ENCODE measurements around the gene MYH9. TPM values are rescaled to one million over a fixed set of nuclear protein-coding genes. Genes with fewer than 3 reads are reported as not detected.

Gene MYH9
- total RNA-seq, 1 experiment from 2014 or later, result 323 TPM

DNA sequence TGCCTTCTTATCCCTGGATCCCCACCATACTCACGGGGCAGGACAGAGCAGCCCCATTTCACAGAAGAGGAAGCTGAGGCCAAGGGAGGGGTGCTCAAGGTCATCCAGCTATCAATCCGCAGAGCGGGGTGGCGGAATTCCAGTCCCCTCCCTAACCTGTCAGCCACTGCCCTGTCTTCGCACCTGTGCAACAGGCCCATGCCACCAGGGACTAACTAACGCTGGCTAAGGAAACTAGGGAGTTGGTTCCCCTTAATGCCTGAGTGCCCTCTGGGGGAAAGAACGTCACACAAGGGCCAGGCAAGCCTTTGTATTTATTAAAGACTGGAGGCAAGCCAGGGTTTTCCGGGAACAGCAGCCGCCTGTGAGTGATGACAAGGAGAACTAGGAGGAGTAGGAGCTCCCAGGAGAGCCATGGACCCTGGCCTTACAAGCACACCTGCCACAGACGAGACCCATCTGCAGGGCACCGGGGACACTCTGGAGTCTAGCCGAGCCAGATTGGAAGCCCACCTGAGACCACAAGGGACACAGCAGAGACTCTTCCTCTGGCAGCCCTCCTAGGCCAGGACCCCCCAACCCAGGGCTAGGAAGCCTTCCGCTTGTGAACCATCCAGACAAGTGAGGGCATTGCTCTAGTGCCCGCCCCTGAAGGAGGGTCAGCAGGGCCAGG lies 64.4 kb downstream of the MYH9 start:
- intact Hi-C loops (cut with micrococcal nuclease; ENCODE audit: unreplicated experiment), result no loop called here
- TF ChIP-seq CTCF (conservative IDR thresholded peaks at IDR 0.05; ENCODE audit: low read depth, low read length) (no peak), EZH2 (IDR thresholded peaks at IDR 0.05; ENCODE audit: borderline replicate concordance, low read depth, low read length, poor library complexity, severe bottlenecking) (no peak)
- no TSS peak for BruUV-seq (replicated peaks)
- Histone ChIP-seq H3K4me3 (ENCODE audit: low read depth, low read length, poor library complexity, severe bottlenecking) (no peak overlapping the region), H3K4me1 (ENCODE audit: insufficient read depth, low read length, poor library complexity, severe bottlenecking) (peaks cover 25% of the 10 kb centered on the region), H3K27ac (ENCODE audit: low read depth, low read length, poor library complexity, severe bottlenecking) (peak overlapping the region; percentile 81), H3K27me3 (replicated peaks; ENCODE audit: insufficient read depth, low read depth, low read length, poor library complexity) (no peaks in the 10 kb centered on the region), H3K36me3 (ENCODE audit: insufficient read depth, low read length, poor library complexity, severe bottlenecking) (peaks cover 75% of the 10 kb centered on the region), H3K9me3 (ENCODE audit: low read depth, low read length, poor library complexity, severe bottlenecking) (no peaks in the 10 kb centered on the region)
- peak; percentile 80 for DNase-seq (ENCODE audit: low spot score)
- CTCF ChIA-PET, result interaction anchor here (1.1 kb wide), 1 partner anchor 147 kb away, joined by 3 read pairs; no protein-coding TSS in a partner anchor
- POLR2A ChIA-PET (ENCODE audit: low non-redundant PET), result no interaction called here

- intact Hi-C loops (cut with micrococcal nuclease; ENCODE audit: unreplicated experiment), result no loop called here
- H3K27ac ChIP-seq (ENCODE audit: low read depth, low read length, poor library complexity, severe bottlenecking), result peak overlapping the region; percentile 81
- no TSS peak for BruUV-seq (replicated peaks)
- H3K4me3 ChIP-seq (ENCODE audit: low read depth, low read length, poor library complexity, severe bottlenecking), result no peak overlapping the region
- peaks cover 22% of the 10 kb centered on the region for H3K4me1 ChIP-seq (ENCODE audit: insufficient read depth, low read length, poor library complexity, severe bottlenecking)
- POLR2A ChIA-PET (ENCODE audit: low non-redundant PET), result no interaction called here
- H3K36me3 ChIP-seq (ENCODE audit: insufficient read depth, low read length, poor library complexity, severe bottlenecking), result peaks cover 82% of the 10 kb centered on the region
- CTCF ChIA-PET, result no interaction called here
- no peaks in the 10 kb centered on the region for H3K27me3 ChIP-seq (replicated peaks; ENCODE audit: insufficient read depth, low read depth, low read length, poor library complexity)
- H3K9me3 ChIP-seq (ENCODE audit: low read depth, low read length, poor library complexity, severe bottlenecking), result no peaks in the 10 kb centered on the region
- no peak for TF ChIP-seq EZH2 (IDR thresholded peaks at IDR 0.05; ENCODE audit: borderline replicate concordance, low read depth, low read length, poor library complexity, severe bottlenecking)
- TF ChIP-seq CTCF (conservative IDR thresholded peaks at IDR 0.05; ENCODE audit: low read depth, low read length), result no peak
- no peak for DNase-seq (ENCODE audit: low spot score)
Measured at GRCh38 chr22:36322602-36322915, 65.2 kb downstream of the MYH9 start.

DNA sequence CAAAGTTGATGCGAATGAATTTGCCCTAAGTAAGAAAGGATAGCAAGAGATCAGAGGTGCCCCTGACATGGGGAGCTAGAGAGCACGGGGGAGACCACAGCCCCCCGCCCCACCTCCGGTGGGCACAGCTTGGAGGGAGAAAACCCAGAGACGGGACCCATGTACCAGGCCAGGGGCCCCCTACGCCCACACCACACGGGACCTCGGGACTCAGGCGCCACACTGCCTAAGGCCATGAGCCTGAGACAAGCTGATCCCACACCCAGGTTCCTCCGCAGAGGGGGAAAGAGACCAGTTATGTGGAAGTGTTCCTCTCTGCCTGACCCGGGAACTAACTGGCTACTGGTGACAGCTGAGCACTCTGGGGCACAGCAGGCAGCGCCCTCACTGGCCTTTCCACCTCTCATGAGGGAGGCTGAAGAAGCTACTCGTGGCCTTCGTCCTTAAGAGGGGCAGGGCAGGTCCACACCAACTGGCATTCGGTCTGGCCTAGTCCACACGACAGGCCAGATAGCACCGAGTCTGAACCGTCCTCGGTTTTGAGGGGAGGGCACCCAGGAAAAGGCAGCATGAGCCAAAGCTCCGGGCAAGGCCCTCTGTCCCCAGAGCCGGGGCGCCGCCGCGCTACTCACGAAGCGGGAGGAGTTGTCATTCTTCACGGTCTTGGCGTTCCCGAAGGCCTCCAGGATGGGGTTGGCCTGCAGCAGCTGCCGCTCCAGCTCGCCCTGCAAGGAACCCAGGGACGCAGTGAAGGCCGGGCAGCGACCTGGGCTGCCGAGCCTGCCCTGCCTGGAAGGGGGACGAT lies 65.8 kb downstream of the MYH9 start:
- peaks cover 22% of the 10 kb centered on the region for H3K4me1 ChIP-seq (ENCODE audit: insufficient read depth, low read length, poor library complexity, severe bottlenecking)
- H3K4me3 ChIP-seq (ENCODE audit: low read depth, low read length, poor library complexity, severe bottlenecking), result no peak overlapping the region
- intact Hi-C loops (cut with micrococcal nuclease; ENCODE audit: unreplicated experiment), result no loop called here
- ChIA-PET CTCF (no interaction called here), POLR2A (ENCODE audit: low non-redundant PET) (no interaction called here)
- BruUV-seq (replicated peaks), result no TSS peak
- DNase-seq (ENCODE audit: low spot score), result no peak
- H3K27me3 ChIP-seq (replicated peaks; ENCODE audit: insufficient read depth, low read depth, low read length, poor library complexity), result no peaks in the 10 kb centered on the region
- no peaks in the 10 kb centered on the region for H3K9me3 ChIP-seq (ENCODE audit: low read depth, low read length, poor library complexity, severe bottlenecking)
- H3K36me3 ChIP-seq (ENCODE audit: insufficient read depth, low read length, poor library complexity, severe bottlenecking), result peaks cover 85% of the 10 kb centered on the region
- TF ChIP-seq EZH2 (IDR thresholded peaks at IDR 0.05; ENCODE audit: borderline replicate concordance, low read depth, low read length, poor library complexity, severe bottlenecking), result no peak
- no peak overlapping the region for H3K27ac ChIP-seq (ENCODE audit: low read depth, low read length, poor library complexity, severe bottlenecking)

Data from A673 (cell line).